CD14-positive monocyte (primary cell): ENCODE data around the gene RPL10. TPM values are rescaled to one million over a fixed set of nuclear protein-coding genes. Genes with fewer than 3 reads are reported as not detected.

ENCODE experiments used
- DNase-seq, 3 donors: peaks; one replicate each; pipeline ENCODE4 v3.0.0-alpha.2; 2011 to 2022
- H2AFZ ChIP-seq: 2 replicates; pipeline ENCODE4 v1.6.0; 2012; ENCODE audit warnings: mild to moderate bottlenecking, low read depth, low read length, inconsistent platforms; ENCODE audit not compliant: insufficient read depth, poor library complexity, severe bottlenecking
- H3K27ac ChIP-seq, 2 donors: 1 replicate in 1 of 2; 2 replicates in 1 of 2; pipeline ENCODE4 v1.5.1; 2012 to 2013; ENCODE audit warnings: low read length in 2 of 2, control low read depth in 1 of 2, inconsistent platforms in 1 of 2, low read depth in 1 of 2, mild to moderate bottlenecking in 1 of 2
- H3K27me3 ChIP-seq, 2 donors: one replicate each; pipeline versions ENCODE4 v1.6.0 to v1.6.1; 2011 to 2013; ENCODE audit warnings: low read length in 2 of 2; ENCODE audit not compliant: control insufficient read depth in 2 of 2, insufficient read depth in 2 of 2
- H3K36me3 ChIP-seq, 2 donors: replicated peaks in 1 of 2; 1 replicate in 1 of 2; 2 replicates in 1 of 2; pipeline versions ENCODE4 v1.5.1 to v1.6.1; 2012 to 2013; ENCODE audit warnings: low read length in 2 of 2, control low read depth in 1 of 2, inconsistent platforms in 1 of 2, mild to moderate bottlenecking in 1 of 2; ENCODE audit not compliant: insufficient read depth in 2 of 2, control insufficient read depth in 1 of 2
- H3K4me1 ChIP-seq, 2 donors: 1 replicate in 1 of 2; 2 replicates in 1 of 2; pipeline versions ENCODE4 v1.5.1 to v1.6.1; 2012 to 2013; ENCODE audit warnings: low read length in 2 of 2, control low read depth in 1 of 2, inconsistent platforms in 1 of 2, mild to moderate bottlenecking in 1 of 2, moderate library complexity in 1 of 2; ENCODE audit not compliant: insufficient read depth in 2 of 2, control insufficient read depth in 1 of 2
- H3K4me2 ChIP-seq: replicated peaks from 2 replicates; pipeline ENCODE3; 2012; ENCODE audit warnings: low read length, moderate library complexity, mild to moderate bottlenecking; ENCODE audit not compliant: poor library complexity, severe bottlenecking; ENCODE audit errors: extremely low read depth
- H3K4me3 ChIP-seq, 3 experiments: fragments of 200-600 bp in 1 of 3; sonication (generic) in 1 of 3; replicated peaks in 1 of 3; 1 replicate in 2 of 3; 2 replicates in 1 of 3; pipeline ENCODE4 v1.5.1; 2011 to 2013; ENCODE audit warnings: low read length in 3 of 3, mild to moderate bottlenecking in 3 of 3, control low read depth in 2 of 3, low read depth in 2 of 3, inconsistent platforms in 1 of 3, moderate library complexity in 1 of 3
- H3K79me2 ChIP-seq: 2 replicates; pipeline ENCODE4 v1.6.0; 2012; ENCODE audit warnings: mild to moderate bottlenecking, control low read depth, inconsistent platforms, low read length, moderate library complexity; ENCODE audit not compliant: insufficient read depth
- H3K9ac ChIP-seq: 2 replicates; pipeline ENCODE4 v1.6.0; 2017; ENCODE audit warnings: low read length, mild to moderate bottlenecking; ENCODE audit not compliant: insufficient read depth, poor library complexity, severe bottlenecking
- H3K9me3 ChIP-seq, 2 donors: replicated peaks in 1 of 2; 1 replicate in 1 of 2; 2 replicates in 1 of 2; pipeline versions ENCODE4 v1.5.1 to v1.6.1; 2012 to 2013; ENCODE audit warnings: low read length in 2 of 2, control low read depth in 1 of 2; ENCODE audit not compliant: control insufficient read depth in 1 of 2, insufficient read depth in 1 of 2
- H4K20me1 ChIP-seq: 2 replicates; pipeline ENCODE4 v1.6.0; 2012; ENCODE audit warnings: mild to moderate bottlenecking, low read length, control low read depth, moderate library complexity; ENCODE audit not compliant: insufficient read depth
- H3K27ac Mint-ChIP-seq, 7 donors: one replicate each; pipeline ENCODE4 v1.8.0; 2020; ENCODE audit warnings: mild to moderate bottlenecking in 7 of 7, mixed read lengths in 7 of 7, moderate library complexity in 6 of 7, inconsistent platforms in 2 of 7
- H3K27me3 Mint-ChIP-seq, 3 donors: one replicate each; pipeline ENCODE4 v1.8.0; 2021 to 2022; ENCODE audit warnings: low read depth in 3 of 3, mild to moderate bottlenecking in 3 of 3, mixed read lengths in 3 of 3, moderate library complexity in 3 of 3, inconsistent platforms in 1 of 3
- H3K36me3 Mint-ChIP-seq, 2 donors: one replicate each; pipeline ENCODE4 v1.8.0; 2020; ENCODE audit warnings: mixed read lengths in 2 of 2, inconsistent platforms in 1 of 2, mild to moderate bottlenecking in 1 of 2
- H3K4me1 Mint-ChIP-seq: one replicate; pipeline ENCODE4 v1.8.0; 2020; ENCODE audit warnings: mild to moderate bottlenecking, mixed read lengths
- H3K4me3 Mint-ChIP-seq, 2 donors: one replicate each; pipeline ENCODE4 v1.8.0; 2020; ENCODE audit warnings: mild to moderate bottlenecking in 2 of 2, mixed read lengths in 2 of 2, moderate library complexity in 1 of 2
- H3K9me3 Mint-ChIP-seq, 7 donors: one replicate each; pipeline ENCODE4 v1.8.0; 2020 to 2022; ENCODE audit warnings: mixed read lengths in 7 of 7, mild to moderate bottlenecking in 6 of 7, moderate library complexity in 6 of 7, inconsistent platforms in 2 of 7
- WGBS: methylation state at CpG from one replicate; pipeline ENCODE4 v1.1.5; 2013; ENCODE audit warnings: missing lambda C conversion rate; ENCODE audit not compliant: insufficient coverage; 5-methylcytosine and 5-hydroxymethylcytosine counted together
- intact Hi-C, 2 donors: fragments of 100-400 bp; cut with micrococcal nuclease; formaldehyde crosslinking; loops; one replicate each; pipeline versions ENCODE4 v1.15.0 to v1.15.1; 2023
- polyA plus RNA-seq, 3 donors: library from polyadenylated mRNA; depleted of rRNA in 1 of 3; unstranded in 2 of 3; stranded (reverse) in 1 of 3; fragments of 300-500 nt in 2 of 3; fragments of >200 nt in 1 of 3; fragmentation: Illumina TruSeq in 2 of 3; gene quantifications; 1 replicate in 2 of 3; 2 replicates in 1 of 3; pipeline ENCODE4 v1.2.3, GENCODE V29; 2012 to 2021
- TF ChIP-seq, protein P1 (sequence below): fragments of 200-600 bp; IDR thresholded peaks from one replicate; pipeline ENCODE4 v1.8.0; 2022; ENCODE audit warnings: antibody characterized with exemption, mild to moderate bottlenecking

RPL10 gene
- polyA plus RNA-seq, 3 donors: 1,536 to 5,639 (median 1,724) TPM

DNA sequence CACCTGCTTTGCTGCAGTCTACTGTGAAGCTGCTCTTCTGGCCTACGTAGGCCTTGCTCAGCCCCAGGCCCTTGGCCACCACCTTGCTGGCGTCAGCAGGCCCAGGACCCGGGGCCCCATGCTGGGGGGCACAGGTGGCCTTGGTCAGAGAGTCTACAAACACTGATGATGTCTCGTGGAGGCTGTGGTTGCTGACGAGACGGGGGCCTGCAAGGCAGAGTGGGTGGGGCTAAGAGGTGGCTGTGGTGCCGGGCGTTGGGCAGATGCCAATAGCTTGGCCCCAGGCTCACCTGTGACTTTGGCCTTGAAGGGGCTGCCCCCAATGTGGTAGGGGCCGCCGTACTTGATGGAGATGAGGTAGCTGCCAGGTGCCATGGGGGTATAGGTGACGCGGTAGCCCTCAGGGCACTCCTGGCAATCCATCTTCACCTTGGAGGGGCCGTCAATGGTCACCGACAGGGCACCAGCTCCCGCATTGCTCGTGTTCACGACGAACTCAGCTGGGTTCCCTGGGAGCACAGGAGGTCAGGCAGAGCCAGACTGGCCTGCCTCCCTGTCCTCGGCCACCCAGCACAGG lies 48.7 kb upstream of the RPL10 start:
- TF ChIP-seq, protein P1, sequence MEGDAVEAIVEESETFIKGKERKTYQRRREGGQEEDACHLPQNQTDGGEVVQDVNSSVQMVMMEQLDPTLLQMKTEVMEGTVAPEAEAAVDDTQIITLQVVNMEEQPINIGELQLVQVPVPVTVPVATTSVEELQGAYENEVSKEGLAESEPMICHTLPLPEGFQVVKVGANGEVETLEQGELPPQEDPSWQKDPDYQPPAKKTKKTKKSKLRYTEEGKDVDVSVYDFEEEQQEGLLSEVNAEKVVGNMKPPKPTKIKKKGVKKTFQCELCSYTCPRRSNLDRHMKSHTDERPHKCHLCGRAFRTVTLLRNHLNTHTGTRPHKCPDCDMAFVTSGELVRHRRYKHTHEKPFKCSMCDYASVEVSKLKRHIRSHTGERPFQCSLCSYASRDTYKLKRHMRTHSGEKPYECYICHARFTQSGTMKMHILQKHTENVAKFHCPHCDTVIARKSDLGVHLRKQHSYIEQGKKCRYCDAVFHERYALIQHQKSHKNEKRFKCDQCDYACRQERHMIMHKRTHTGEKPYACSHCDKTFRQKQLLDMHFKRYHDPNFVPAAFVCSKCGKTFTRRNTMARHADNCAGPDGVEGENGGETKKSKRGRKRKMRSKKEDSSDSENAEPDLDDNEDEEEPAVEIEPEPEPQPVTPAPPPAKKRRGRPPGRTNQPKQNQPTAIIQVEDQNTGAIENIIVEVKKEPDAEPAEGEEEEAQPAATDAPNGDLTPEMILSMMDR: no peak
- Histone ChIP-seq H3K4me2 (no peak overlapping the region), H3K9ac (no peak overlapping the region), H3K27ac (peak overlapping the region; percentile 24 to 34), H3K27me3 (no peaks in the 10 kb centered on the region), H4K20me1 (peaks cover 68% of the 10 kb centered on the region), H3K9me3 (no peaks in the 10 kb centered on the region), H3K4me3 (no peak overlapping the region), H3K4me1 (peaks cover 30 to 51% of the 10 kb centered on the region in 2 donors), H3K79me2 (peaks cover 3% of the 10 kb centered on the region), H3K36me3 (peaks cover 62% of the 10 kb centered on the region in 2 donors), H2AFZ (no peak overlapping the region)
- H3K9me3 Mint-ChIP-seq: no peaks in the 10 kb centered on the region
- H3K36me3 Mint-ChIP-seq: peaks cover 41 to 56% of the 10 kb centered on the region in 2 donors
- DNase-seq: no peak
- H3K27me3 Mint-ChIP-seq: peaks cover 0 to 4% (median 0%) of the 10 kb centered on the region in 3 donors
- WGBS: 74% methylated on average over 11 of the region's 19 CpGs
- no peak overlapping the region for H3K4me3 Mint-ChIP-seq
- peaks cover 21% of the 10 kb centered on the region for H3K4me1 Mint-ChIP-seq
- H3K27ac Mint-ChIP-seq: peak overlapping the region in 5 of 7 donors; percentile 15 to 81 (median 45)
- intact Hi-C loops: no loop called here

DNA sequence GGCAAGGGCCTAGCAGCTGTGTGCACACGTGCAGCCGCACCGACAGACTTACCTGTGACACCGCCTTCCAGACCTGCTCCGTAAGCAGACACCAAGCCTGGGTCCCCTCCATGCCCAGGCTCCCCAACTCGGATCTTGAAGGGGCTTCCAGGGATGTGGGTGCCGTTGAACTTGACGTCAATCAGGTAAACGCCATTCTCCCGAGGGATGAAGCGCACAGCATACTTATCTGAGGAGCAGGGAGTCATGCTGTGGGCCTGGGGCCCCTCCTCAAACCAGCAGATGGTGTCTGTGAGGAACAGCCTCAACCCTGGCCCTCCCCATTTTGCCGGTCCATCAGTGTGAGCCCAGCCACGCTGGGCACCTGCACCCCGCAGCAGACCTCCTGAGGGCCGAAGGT lies 48.2 kb upstream of the RPL10 start:
- Histone ChIP-seq H4K20me1 (peaks cover 73% of the 10 kb centered on the region), H3K4me3 (no peak overlapping the region), H3K9me3 (no peaks in the 10 kb centered on the region), H3K9ac (no peak overlapping the region), H3K79me2 (peaks cover 3% of the 10 kb centered on the region), H2AFZ (no peak overlapping the region), H3K27me3 (no peaks in the 10 kb centered on the region), H3K4me1 (peaks cover 30 to 51% of the 10 kb centered on the region in 2 donors), H3K36me3 (peaks cover 67% of the 10 kb centered on the region in 2 donors), H3K4me2 (no peak overlapping the region), H3K27ac (peak overlapping the region; percentile 24 to 34)
- peak overlapping the region in 5 of 7 donors; percentile 5 to 72 (median 45) for H3K27ac Mint-ChIP-seq
- H3K4me3 Mint-ChIP-seq: no peak overlapping the region
- peaks cover 44 to 61% of the 10 kb centered on the region in 2 donors for H3K36me3 Mint-ChIP-seq
- H3K4me1 Mint-ChIP-seq: peaks cover 21% of the 10 kb centered on the region
- DNase-seq: no peak
- WGBS: 87% methylated on average over 6 of the region's 15 CpGs
- peaks cover 0 to 4% (median 0%) of the 10 kb centered on the region in 3 donors for H3K27me3 Mint-ChIP-seq
- intact Hi-C loops: no loop called here
- no peaks in the 10 kb centered on the region for H3K9me3 Mint-ChIP-seq
- TF ChIP-seq, protein P1: no peak
